Upper lobe of left lung (tissue), 6 donors: Measurements from ENCODE around the gene NADK. TPM values are rescaled to one million over a fixed set of nuclear protein-coding genes. Genes with fewer than 3 reads are reported as not detected.

Experiments
- ATAC-seq, 2 donors: fragments of 200-7000 bp; cut with Tn5 transposase; one replicate each; pipeline ENCODE4 v1.9.1; 2022; ENCODE audit warnings: mild to moderate bottlenecking in 2 of 2, moderate library complexity in 2 of 2; ENCODE audit not compliant: low FRiP score in 2 of 2
- DNase-seq, 2 donors: peaks; one replicate each; pipeline ENCODE4 v3.0.0-alpha.2; 2019 to 2020
- H3K27ac ChIP-seq, 4 donors: fragments of 200-600 bp; sonication (generic); one replicate each; pipeline ENCODE4 v1.5.1; 2016 to 2019
- H3K27me3 ChIP-seq, 4 donors: fragments of 200-600 bp; sonication (generic); one replicate each; pipeline ENCODE4 v1.5.1; 2017 to 2019
- H3K36me3 ChIP-seq, 4 donors: fragments of 200-600 bp; sonication (generic); one replicate each; pipeline ENCODE4 v1.5.1; 2016 to 2019
- H3K4me1 ChIP-seq, 4 donors: fragments of 200-600 bp; sonication (generic); one replicate each; pipeline ENCODE4 v1.5.1; 2018 to 2019
- H3K4me3 ChIP-seq, 4 donors: fragments of 200-600 bp; sonication (generic); one replicate each; pipeline ENCODE4 v1.5.1; 2017 to 2019; ENCODE audit warnings: mild to moderate bottlenecking in 2 of 4, moderate library complexity in 1 of 4
- H3K9me3 ChIP-seq, 4 donors: fragments of 200-600 bp; sonication (generic); one replicate each; pipeline ENCODE4 v1.5.1; 2018 to 2019
- EP300 ChIP-seq, 4 donors: sonication (generic); formaldehyde crosslinking; IDR thresholded peaks; one replicate each; pipeline ENCODE4 v1.5.1; 2017; ENCODE audit warnings: antibody characterized with exemption in 4 of 4, control low read depth in 2 of 4
- POLR2A ChIP-seq, 4 donors: fragments of 450-650 bp; IDR thresholded peaks; one replicate each; pipeline ENCODE4 v1.5.1; 2016 to 2017; ENCODE audit warnings: antibody characterized with exemption in 4 of 4, mild to moderate bottlenecking in 2 of 4
- POLR2AphosphoS5 ChIP-seq, 2 donors: sonication (generic); formaldehyde crosslinking; IDR thresholded peaks; one replicate each; pipeline ENCODE4 v1.5.1; 2017; ENCODE audit warnings: antibody characterized with exemption in 2 of 2
- WGBS, 2 donors: methylation state at CpG; one replicate each; pipeline ENCODE4 v1.1.5; 2017 to 2018; 5-methylcytosine and 5-hydroxymethylcytosine counted together
- total RNA-seq, 6 donors: library from RNA; depleted of rRNA in 4 of 6; stranded (reverse); fragments of >200 nt in 4 of 6; gene quantifications; one replicate each; pipeline versions ENCODE4 v1.1.0 to v1.2.1, GENCODE V29; 2016 to 2021
- TF ChIP-seq, protein P1 (sequence below), 6 experiments: fragments of 450-650 bp in 4 of 6; fragments of 200-600 bp in 2 of 6; sonication (generic) in 2 of 6; IDR thresholded peaks; one replicate each; pipeline ENCODE4 v1.5.1; 2016 to 2019; ENCODE audit warnings: antibody characterized with exemption in 6 of 6
- donor health status: DM: no; HTN: no; CAD: no; lungs with moderate emphysema.
- donor health status: DM: no; HTN: yes; CAD: no; lungs with severe emphysema.

Gene NADK
- total RNA-seq, 6 donors from 2014 or later, result 85.0 to 279 (median 124) TPM

DNA sequence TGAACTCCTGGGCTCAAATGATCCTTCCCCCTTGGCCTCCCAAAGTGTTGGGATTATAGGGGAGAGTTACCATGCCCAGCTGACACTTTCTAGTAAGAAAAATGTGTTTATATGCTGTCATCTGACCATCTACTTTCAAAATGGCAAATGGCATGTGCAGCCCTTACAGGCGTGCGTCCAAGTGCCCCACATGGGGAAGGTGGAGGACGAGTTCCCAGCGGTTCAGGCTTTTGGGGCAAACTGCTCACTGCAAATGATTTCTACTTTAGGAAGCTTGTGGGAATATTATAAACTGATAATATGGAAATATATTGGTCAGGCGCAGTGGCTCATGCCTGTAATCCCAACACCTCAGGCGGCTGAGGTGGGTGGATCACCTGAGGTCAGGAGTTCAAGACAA is 41.5 kb upstream of the NADK start:
- Histone ChIP-seq H3K9me3 (no peaks in the 10 kb centered on the region), H3K36me3 (peaks cover 9 to 84% (median 28%) of the 10 kb centered on the region in 4 donors), H3K4me3 (no peak overlapping the region), H3K27ac (no peak overlapping the region), H3K27me3 (no peaks in the 10 kb centered on the region), H3K4me1 (no peaks in the 10 kb centered on the region)
- no peak for TF ChIP-seq EP300 (IDR thresholded peaks at IDR 0.05)
- no peak for TF ChIP-seq POLR2A (IDR thresholded peaks at IDR 0.05)
- TF ChIP-seq, protein P1, sequence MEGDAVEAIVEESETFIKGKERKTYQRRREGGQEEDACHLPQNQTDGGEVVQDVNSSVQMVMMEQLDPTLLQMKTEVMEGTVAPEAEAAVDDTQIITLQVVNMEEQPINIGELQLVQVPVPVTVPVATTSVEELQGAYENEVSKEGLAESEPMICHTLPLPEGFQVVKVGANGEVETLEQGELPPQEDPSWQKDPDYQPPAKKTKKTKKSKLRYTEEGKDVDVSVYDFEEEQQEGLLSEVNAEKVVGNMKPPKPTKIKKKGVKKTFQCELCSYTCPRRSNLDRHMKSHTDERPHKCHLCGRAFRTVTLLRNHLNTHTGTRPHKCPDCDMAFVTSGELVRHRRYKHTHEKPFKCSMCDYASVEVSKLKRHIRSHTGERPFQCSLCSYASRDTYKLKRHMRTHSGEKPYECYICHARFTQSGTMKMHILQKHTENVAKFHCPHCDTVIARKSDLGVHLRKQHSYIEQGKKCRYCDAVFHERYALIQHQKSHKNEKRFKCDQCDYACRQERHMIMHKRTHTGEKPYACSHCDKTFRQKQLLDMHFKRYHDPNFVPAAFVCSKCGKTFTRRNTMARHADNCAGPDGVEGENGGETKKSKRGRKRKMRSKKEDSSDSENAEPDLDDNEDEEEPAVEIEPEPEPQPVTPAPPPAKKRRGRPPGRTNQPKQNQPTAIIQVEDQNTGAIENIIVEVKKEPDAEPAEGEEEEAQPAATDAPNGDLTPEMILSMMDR (IDR thresholded peaks at IDR 0.05), result no peak
- no peak for TF ChIP-seq POLR2AphosphoS5 (IDR thresholded peaks at IDR 0.05)
- ATAC-seq, result no peak
- no peak for DNase-seq
- 98% methylated on average over 6 of the region's 6 CpGs for WGBS, 2 donors

DNA sequence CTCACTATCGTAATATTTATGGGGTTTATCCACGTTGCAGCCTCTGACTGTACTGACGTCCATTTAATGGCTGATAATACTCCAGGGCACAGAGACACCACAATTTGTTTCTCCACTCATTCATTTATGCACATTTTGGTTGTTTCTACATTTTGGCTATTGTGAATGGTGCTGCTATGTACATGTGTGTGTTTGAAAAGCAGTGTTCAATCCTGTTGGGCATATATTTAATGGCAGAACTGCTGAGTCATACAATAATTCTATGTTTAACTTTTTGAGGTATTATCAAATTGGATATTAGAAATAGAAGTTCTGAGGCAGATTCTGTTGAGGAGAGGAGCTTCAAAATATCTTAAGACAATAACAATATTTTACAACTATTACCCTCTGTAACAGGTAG is 39.0 kb upstream of the NADK start:
- Histone ChIP-seq H3K4me1 (no peaks in the 10 kb centered on the region), H3K27me3 (no peaks in the 10 kb centered on the region), H3K36me3 (peaks cover 9 to 89% (median 44%) of the 10 kb centered on the region in 4 donors), H3K27ac (no peak overlapping the region), H3K9me3 (no peaks in the 10 kb centered on the region), H3K4me3 (no peak overlapping the region)
- 59 to 83% methylated on average over 3 of the region's 3 CpGs for WGBS, 2 donors
- DNase-seq, result no peak
- ATAC-seq, result no peak
- TF ChIP-seq, protein P1 (IDR thresholded peaks at IDR 0.05), result no peak
- no peak for TF ChIP-seq POLR2AphosphoS5 (IDR thresholded peaks at IDR 0.05)
- TF ChIP-seq POLR2A (IDR thresholded peaks at IDR 0.05), result no peak
- no peak for TF ChIP-seq EP300 (IDR thresholded peaks at IDR 0.05)

DNA sequence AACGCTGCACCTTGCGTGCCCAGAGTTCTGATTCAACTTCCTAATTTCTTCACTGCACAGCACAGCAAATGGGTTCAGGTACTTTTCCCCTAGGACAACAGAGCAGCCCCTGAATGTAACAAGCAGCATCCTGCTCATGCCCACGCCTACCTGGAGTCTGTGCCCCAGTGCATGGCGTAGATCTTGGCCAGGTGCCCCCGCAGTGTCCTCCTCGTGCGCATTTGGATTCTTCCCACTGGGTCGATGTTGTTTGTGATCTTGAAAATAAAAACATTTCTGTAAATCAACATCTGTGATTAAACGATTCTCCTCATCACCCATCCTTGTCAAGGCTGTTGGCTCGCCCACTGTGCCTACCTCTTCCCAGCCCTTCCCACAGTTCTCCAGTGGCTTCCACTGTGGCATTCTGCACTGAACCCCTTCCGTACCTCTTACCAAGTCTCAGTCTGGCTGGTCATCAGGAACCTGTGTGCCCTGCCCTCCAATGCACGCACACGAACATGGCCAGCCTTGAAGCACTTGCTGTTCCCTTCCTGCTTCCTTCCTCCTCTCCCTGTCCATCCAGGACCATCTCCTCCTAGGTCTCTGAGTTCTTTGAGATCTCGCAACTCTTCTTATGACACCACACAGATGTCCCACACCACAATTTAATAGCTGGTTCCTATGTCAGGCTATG is 37.5 kb upstream of the NADK start:
- TF ChIP-seq, protein P1 (IDR thresholded peaks at IDR 0.05), result no peak
- no peak for TF ChIP-seq POLR2AphosphoS5 (IDR thresholded peaks at IDR 0.05)
- TF ChIP-seq EP300 (IDR thresholded peaks at IDR 0.05), result no peak
- no peak for TF ChIP-seq POLR2A (IDR thresholded peaks at IDR 0.05)
- peaks cover 9 to 88% (median 48%) of the 10 kb centered on the region in 4 donors for H3K36me3 ChIP-seq

DNA sequence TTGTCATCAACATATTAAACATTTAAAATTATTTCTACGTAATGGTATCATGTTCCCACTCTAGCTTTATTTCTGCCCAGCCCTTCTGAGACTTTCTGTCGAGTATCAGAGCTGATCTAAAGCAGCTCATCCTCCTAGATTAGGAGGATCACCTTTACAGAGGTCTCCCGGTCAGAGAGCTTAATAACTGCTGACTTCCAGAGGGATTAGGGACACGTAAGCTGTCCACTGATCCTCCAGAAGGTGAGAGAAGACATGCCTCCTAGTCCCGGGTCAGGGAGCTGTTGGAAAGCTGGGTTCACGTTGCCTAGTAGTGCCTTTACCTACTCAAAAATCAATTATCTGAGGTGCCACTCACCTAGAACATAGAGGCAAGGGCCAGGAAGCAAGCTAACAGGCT is 31.2 kb upstream of the NADK start:
- H3K36me3 ChIP-seq, result peaks cover 4 to 93% (median 59%) of the 10 kb centered on the region in 4 donors
- H3K4me1 ChIP-seq, result no peaks in the 10 kb centered on the region
- DNase-seq (no peak), ATAC-seq (no peak)
- H3K27ac ChIP-seq, result no peak overlapping the region
- H3K4me3 ChIP-seq, result no peak overlapping the region
- WGBS, 2 donors, result 94 to 95% methylated on average over 6 of the region's 6 CpGs
- H3K9me3 ChIP-seq, result no peaks in the 10 kb centered on the region
- no peaks in the 10 kb centered on the region for H3K27me3 ChIP-seq
- TF ChIP-seq, protein P1 (IDR thresholded peaks at IDR 0.05), result no peak
- TF ChIP-seq POLR2AphosphoS5 (IDR thresholded peaks at IDR 0.05), result no peak
- TF ChIP-seq POLR2A (IDR thresholded peaks at IDR 0.05), result no peak
- TF ChIP-seq EP300 (IDR thresholded peaks at IDR 0.05), result no peak

More for the DNA sequence above, 37.5 kb upstream of the NADK start:
- Histone ChIP-seq H3K4me3 (no peak overlapping the region), H3K4me1 (no peaks in the 10 kb centered on the region), H3K27me3 (no peaks in the 10 kb centered on the region), H3K9me3 (no peaks in the 10 kb centered on the region), H3K27ac (no peak overlapping the region)
- WGBS, 2 donors, result 90 to 94% methylated on average over 14 of the region's 14 CpGs
- DNase-seq (no peak), ATAC-seq (no peak)

DNA sequence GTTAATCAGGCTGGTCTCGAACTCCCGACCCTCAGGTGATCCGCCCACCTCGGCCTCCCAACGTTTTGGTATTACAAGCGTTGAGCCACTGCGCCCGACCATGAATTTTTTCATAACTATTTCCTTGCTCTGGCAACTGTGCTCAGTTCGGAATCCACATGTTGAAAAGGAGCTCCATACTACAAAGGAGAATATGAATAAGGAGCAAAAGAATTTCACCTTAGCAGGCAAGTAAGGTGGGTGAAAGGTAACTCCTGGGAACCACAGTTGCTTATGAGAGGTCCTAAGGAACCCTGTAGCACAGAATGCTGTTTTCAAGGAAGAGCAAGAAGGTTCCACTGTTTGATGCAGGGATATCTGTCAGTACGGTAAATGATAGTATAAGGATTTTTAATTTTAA is 29.9 kb upstream of the NADK start:
- Histone ChIP-seq H3K36me3 (peaks cover 4 to 93% (median 59%) of the 10 kb centered on the region in 4 donors), H3K27ac (no peak overlapping the region), H3K9me3 (no peaks in the 10 kb centered on the region), H3K4me3 (no peak overlapping the region), H3K27me3 (no peaks in the 10 kb centered on the region), H3K4me1 (no peaks in the 10 kb centered on the region)
- WGBS, 2 donors, result 95 to 96% methylated on average over 10 of the region's 10 CpGs
- ATAC-seq, result no peak
- TF ChIP-seq EP300 (IDR thresholded peaks at IDR 0.05) (no peak), POLR2A (IDR thresholded peaks at IDR 0.05) (no peak), POLR2AphosphoS5 (IDR thresholded peaks at IDR 0.05) (no peak)
- TF ChIP-seq, protein P1 (IDR thresholded peaks at IDR 0.05), result no peak
- DNase-seq, result no peak
